Endothelial cell (in vitro differentiated cells): ENCODE measurements around the gene GNAZ. TPM values are rescaled to one million over a fixed set of nuclear protein-coding genes. Genes with fewer than 3 reads are reported as not detected.

Source experiments
- DNase-seq: peaks from one replicate; pipeline ENCODE4 v3.0.0; 2021; ENCODE audit warnings: low spot score
- H3K27ac Mint-ChIP-seq: one replicate; pipeline ENCODE4 v1.8.0; 2021; ENCODE audit warnings: mixed read lengths, inconsistent platforms; ENCODE audit not compliant: unreplicated experiment
- H3K27me3 Mint-ChIP-seq: one replicate; pipeline ENCODE4 v1.8.0; 2021; ENCODE audit warnings: mild to moderate bottlenecking, moderate library complexity, mixed read lengths, inconsistent platforms; ENCODE audit not compliant: unreplicated experiment
- H3K36me3 Mint-ChIP-seq: one replicate; pipeline ENCODE4 v1.8.0; 2021; ENCODE audit warnings: mild to moderate bottlenecking, low read depth, mixed read lengths, inconsistent platforms; ENCODE audit not compliant: unreplicated experiment
- H3K4me1 Mint-ChIP-seq: one replicate; pipeline ENCODE4 v1.8.0; 2021; ENCODE audit warnings: mild to moderate bottlenecking, mixed read lengths, inconsistent platforms; ENCODE audit not compliant: unreplicated experiment
- H3K4me3 Mint-ChIP-seq: one replicate; pipeline ENCODE4 v1.8.0; 2021; ENCODE audit warnings: mild to moderate bottlenecking, mixed read lengths, inconsistent platforms; ENCODE audit not compliant: unreplicated experiment
- H3K9me3 Mint-ChIP-seq: one replicate; pipeline ENCODE4 v1.8.0; 2021; ENCODE audit warnings: mixed read lengths, inconsistent platforms; ENCODE audit not compliant: unreplicated experiment
- CTCF ChIP-seq: fragments of 200-600 bp; sonication (generic); IDR thresholded peaks from one replicate; pipeline ENCODE4 v1.5.0; 2021; ENCODE audit warnings: antibody characterized with exemption; ENCODE audit not compliant: unreplicated experiment
- total RNA-seq: library from RNA; stranded (reverse); fragmentation: NEBNext Ultra II Directional; extraction: Animal tissue kit (Norgen Biotek cat#: 25700); gene quantifications from one replicate; pipeline ENCODE4 v1.2.1, GENCODE V29; 2021; ENCODE audit not compliant: unreplicated experiment

GNAZ gene
- total RNA-seq, 1 donor from 2014 or later = 0.21 TPM

GRCh38 chr22:23085785-23086184 lies 15.5 kb downstream of the GNAZ start:
- DNase-seq = no peak
- H3K36me3 Mint-ChIP-seq = no peaks in the 10 kb centered on the region
- H3K9me3 Mint-ChIP-seq = no peaks in the 10 kb centered on the region
- no peaks in the 10 kb centered on the region for H3K4me1 Mint-ChIP-seq
- peaks cover 8% of the 10 kb centered on the region for H3K27me3 Mint-ChIP-seq
- no peak for TF ChIP-seq CTCF
- H3K27ac Mint-ChIP-seq = no peak overlapping the region
- no peak overlapping the region for H3K4me3 Mint-ChIP-seq

GRCh38 chr22:23086263-23086662 lies 15.9 kb downstream of the GNAZ start:
- TF ChIP-seq CTCF = no peak
- no peaks in the 10 kb centered on the region for H3K36me3 Mint-ChIP-seq
- H3K9me3 Mint-ChIP-seq = no peaks in the 10 kb centered on the region
- no peak for DNase-seq
- no peaks in the 10 kb centered on the region for H3K4me1 Mint-ChIP-seq
- H3K4me3 Mint-ChIP-seq = no peak overlapping the region
- no peak overlapping the region for H3K27ac Mint-ChIP-seq
- H3K27me3 Mint-ChIP-seq = peaks cover 8% of the 10 kb centered on the region

- Mint-ChIP-seq H3K9me3 (no peaks in the 10 kb centered on the region), H3K4me1 (no peaks in the 10 kb centered on the region), H3K36me3 (no peaks in the 10 kb centered on the region), H3K27me3 (peaks cover 8% of the 10 kb centered on the region), H3K4me3 (no peak overlapping the region), H3K27ac (no peak overlapping the region)
- no peak for DNase-seq
- TF ChIP-seq CTCF = no peak
These were observed 16.5 kb downstream of the GNAZ start for GRCh38 chr22:23086787-23087186.

GRCh38 chr22:23088199-23088604 lies 17.9 kb downstream of the GNAZ start:
- Mint-ChIP-seq H3K4me1 (no peaks in the 10 kb centered on the region), H3K9me3 (no peaks in the 10 kb centered on the region), H3K27ac (no peak overlapping the region), H3K4me3 (no peak overlapping the region), H3K27me3 (peaks cover 7% of the 10 kb centered on the region), H3K36me3 (no peaks in the 10 kb centered on the region)
- no peak for TF ChIP-seq CTCF
- DNase-seq = no peak

GRCh38 chr22:23089010-23089409 lies 18.7 kb downstream of the GNAZ start:
- Mint-ChIP-seq H3K4me1 (no peaks in the 10 kb centered on the region), H3K4me3 (no peak overlapping the region), H3K27me3 (peaks cover 10% of the 10 kb centered on the region), H3K27ac (no peak overlapping the region), H3K9me3 (no peaks in the 10 kb centered on the region), H3K36me3 (no peaks in the 10 kb centered on the region)
- TF ChIP-seq CTCF = no peak
- no peak for DNase-seq
